GM18909 (cell line): ENCODE measurements around the gene EAF1.
"Not testable (repeated sequence)": the region's sequence is repeated elsewhere in the genome, so short reads cannot be mapped to it uniquely, and the experiment has no call there.

Source experiments
- ATAC-seq: cut with Tn5 transposase; IDR thresholded peaks from one replicate; pipeline ENCODE4 v1.9.1; 2021; ENCODE audit warnings: mild to moderate bottlenecking; ENCODE audit not compliant: unreplicated experiment, poor library complexity

The EAF1 gene

GRCh38 chr3:15404767-15405166 lies 22.6 kb upstream of the EAF1 start:
- no peak for ATAC-seq

- peak; percentile 59 for ATAC-seq
Observed at GRCh38 chr3:15405448-15406050, 21.8 kb upstream of the EAF1 start.

- no peak for ATAC-seq
Observed at GRCh38 chr3:15409239-15409638, 18.2 kb upstream of the EAF1 start.

- no peak for ATAC-seq
Observed at GRCh38 chr3:15409774-15410173, 17.6 kb upstream of the EAF1 start.

DNA sequence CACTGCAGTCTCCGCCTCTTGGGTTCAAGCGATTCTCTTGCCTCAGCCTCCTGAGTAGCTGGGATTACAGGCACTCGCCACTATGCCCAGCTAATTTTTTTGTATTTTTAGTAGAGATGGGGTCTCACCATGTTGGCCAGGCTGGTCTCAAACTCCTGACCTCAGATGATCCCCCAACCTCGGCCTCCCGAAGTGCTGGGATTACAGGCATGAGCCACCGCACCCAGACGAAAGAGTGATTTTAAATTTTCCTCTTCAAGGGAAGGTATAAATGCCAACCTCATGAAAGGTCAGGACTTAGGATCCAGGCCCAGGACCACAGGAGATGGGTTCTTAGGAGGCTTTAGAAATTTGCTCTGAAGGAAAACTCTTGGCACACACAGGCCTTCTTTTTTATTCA lies 16.4 kb upstream of the EAF1 start:
- ATAC-seq = not testable (repeated sequence)

DNA sequence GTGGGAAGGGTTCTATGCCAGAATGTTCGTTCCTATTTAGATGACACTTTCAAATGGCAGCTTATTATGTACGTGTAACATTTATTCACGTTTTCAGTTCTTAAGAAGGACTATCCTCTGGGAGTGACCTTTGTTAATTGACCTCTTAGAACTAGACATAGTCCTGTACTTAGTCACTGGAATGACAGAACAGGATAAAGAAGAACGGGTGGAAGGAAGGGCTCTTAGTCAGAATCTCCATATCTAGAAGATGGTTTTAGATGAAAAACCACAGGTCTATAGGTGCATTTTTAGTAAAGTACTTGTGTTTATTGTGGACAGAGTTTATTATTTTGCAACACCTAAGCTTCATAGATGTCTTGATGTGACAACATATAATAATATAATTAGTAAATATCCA lies 6.5 kb upstream of the EAF1 start:
- no peak for ATAC-seq

- no peak for ATAC-seq
Observed at GRCh38 chr3:15426579-15427118, 749 bp upstream of the EAF1 start.

DNA sequence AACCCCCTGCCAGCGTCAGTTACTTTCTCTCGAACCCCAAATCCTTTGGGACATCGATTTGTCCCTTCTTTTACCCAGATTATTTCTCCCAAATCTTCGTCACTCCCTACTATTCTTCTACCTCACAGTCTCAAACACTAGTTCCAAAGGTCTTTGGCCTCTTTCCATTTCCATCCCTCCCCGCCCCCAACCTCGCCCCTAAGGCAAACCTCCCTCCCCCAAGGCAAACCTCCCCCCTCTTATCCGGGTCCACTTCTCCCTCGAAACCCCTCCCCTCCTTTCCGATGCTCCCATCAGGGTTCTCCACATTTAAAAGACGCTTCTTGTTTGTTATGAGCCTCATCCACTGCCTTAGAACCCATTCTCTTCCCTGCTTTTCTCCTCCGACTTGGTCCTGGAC lies 583 bp downstream of the EAF1 start:
- no peak for ATAC-seq

- no peak for ATAC-seq
Observed at GRCh38 chr3:15428539-15428938, 1.1 kb downstream of the EAF1 start.

- ATAC-seq = no peak
Observed at GRCh38 chr3:15429080-15429479, 1.7 kb downstream of the EAF1 start.

DNA sequence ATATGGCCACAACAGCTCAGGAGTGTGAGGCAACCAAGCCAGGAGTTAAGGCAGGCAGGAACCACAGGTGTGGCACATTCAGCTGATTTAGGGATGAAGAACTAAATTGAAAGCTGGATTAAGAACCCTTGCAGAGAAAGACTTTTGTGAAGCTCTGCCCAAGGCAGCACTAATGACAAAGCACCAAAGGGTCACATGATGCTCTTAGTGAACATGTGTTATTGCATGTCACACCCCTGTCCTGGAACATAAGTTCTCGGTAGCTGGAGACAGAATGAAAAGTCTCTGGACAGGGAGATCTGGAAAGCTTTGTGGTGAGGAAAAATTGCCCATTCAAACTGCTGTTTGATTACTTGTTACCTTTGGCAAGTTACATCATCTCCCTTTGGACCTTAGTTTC lies 3.2 kb downstream of the EAF1 start:
- no peak for ATAC-seq

DNA sequence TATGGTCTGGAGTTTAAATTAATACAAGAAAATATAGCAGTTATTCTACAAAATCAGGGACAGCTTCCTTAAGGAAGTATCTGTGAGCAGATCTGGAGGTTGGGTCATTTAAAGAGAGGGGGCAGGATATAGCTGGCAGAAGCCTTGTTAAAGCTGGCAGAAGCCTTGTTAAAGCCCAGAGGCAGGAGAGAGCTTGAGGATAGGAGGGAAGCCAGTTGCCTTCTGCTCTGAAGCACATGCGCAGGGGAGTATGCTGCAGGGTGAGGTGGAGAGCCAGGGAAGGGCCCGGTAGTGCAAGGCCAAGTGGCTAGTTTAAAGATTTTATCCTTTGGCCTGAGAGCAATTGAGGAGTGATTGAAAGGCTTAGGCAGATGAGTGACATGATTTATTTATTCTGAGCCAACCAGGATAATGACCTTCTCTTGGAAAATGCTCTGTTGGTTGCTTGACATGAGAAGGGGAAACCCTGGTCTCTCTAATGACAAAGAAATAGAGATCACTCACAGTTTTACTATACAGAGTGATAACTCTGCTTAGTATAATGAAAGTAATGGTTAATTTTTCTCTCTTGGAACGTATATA lies 3.9 kb downstream of the EAF1 start:
- no peak for ATAC-seq

DNA sequence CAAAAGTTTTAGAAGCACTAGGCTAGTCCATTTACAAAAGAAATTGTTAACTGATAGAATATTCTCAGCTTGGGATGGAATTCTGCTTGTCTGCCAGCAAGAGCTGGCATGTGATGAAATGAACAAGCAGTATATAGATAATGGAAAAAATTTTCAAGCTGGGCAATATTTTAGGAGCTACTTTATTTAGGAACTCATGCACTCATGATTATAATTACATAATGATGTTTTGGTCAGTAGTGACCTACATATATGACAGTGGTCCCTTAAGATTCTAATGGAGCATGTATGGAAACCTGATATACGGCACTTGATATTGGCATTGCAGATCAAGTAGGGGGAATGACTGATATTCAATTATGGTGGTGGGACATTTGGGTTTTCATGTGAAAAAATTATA lies 6.1 kb downstream of the EAF1 start:
- ATAC-seq = no peak

- ATAC-seq = no peak
Observed at GRCh38 chr3:15434756-15435155, 7.4 kb downstream of the EAF1 start.

DNA sequence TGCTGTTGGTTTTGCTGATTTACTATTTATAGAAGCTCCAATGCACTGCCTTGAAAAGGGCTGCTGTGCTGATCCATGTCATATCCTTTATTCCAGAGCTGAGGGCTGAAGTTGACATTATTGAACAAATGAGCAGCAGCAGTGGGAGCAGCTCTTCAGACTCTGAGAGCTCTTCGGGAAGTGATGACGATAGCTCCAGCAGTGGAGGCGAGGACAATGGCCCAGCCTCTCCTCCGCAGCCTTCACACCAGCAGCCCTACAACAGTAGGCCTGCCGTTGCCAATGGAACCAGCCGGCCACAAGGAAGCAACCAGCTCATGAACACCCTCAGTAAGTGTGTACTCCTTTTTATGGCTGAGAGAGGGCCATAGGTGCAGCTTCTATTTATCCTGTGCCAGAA lies 8.8 kb downstream of the EAF1 start:
- ATAC-seq = no peak

GRCh38 chr3:15438983-15439382 lies 11.6 kb downstream of the EAF1 start:
- no peak for ATAC-seq

GRCh38 chr3:15439476-15439875 lies 12.1 kb downstream of the EAF1 start:
- ATAC-seq = no peak

GRCh38 chr3:15440891-15441290 lies 13.5 kb downstream of the EAF1 start:
- ATAC-seq = no peak

GRCh38 chr3:15443826-15444524 lies 16.6 kb downstream of the EAF1 start:
- no peak for ATAC-seq

DNA sequence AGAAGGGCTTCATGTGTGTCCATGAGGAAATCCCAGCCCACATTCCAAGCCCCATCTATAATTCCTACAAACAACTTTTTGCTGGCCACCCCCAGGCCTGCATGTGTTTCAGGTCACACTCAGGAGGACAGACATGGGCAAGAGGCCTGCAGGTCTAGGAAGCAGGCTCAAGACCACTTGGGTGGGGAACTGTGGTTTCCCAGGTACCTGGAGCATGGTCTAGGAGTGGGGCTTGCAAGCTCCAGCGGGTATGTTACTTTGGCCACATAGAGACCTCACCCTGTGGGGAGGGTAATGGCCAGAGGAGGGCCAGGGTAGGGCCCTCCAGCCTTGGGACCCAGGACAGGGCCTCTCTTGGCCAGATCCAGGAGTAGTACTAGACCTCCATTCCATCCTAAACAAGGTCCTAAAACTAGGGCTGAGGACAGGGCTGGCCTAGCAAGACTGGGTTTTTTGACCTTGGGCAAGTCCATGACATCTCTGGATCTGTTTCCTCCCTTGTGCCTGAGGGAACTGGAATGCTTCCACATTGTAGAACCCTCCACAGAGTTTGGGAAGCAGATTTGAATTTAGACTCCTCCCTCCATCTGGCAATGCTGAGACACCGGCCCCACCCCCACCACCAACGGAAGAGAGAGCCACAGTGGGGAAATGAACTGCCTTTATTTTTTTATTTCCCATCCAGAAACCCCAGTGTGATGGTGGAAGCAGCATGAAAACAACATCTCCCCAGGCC lies 22.3 kb downstream of the EAF1 start:
- no peak for ATAC-seq
